Kidney (tissue), 14 donors: ENCODE results near the gene KIAA0930. TPM values are rescaled to one million over a fixed set of nuclear protein-coding genes. Genes with fewer than 3 reads are reported as not detected.

Source experiments
- DNase-seq, 5 donors: peaks; one replicate each; pipeline ENCODE4 v3.0.0-alpha.2; 2013 to 2020
- FAIRE-seq: peaks from 2 replicates; lab custom pipeline; 2012; peaks lifted over from hg19 to GRCh38; lab: Jason Lieb, UNC
- H3K27ac ChIP-seq, 2 donors: one replicate each; pipeline ENCODE4 v1.7.0; 2013; ENCODE audit warnings: low read depth in 2 of 2, low read length in 2 of 2, inconsistent platforms in 1 of 2
- H3K27me3 ChIP-seq: one replicate; pipeline ENCODE4 v1.7.1; 2013; ENCODE audit warnings: low read length, inconsistent platforms; ENCODE audit not compliant: control insufficient read depth, insufficient read depth
- H3K36me3 ChIP-seq, 3 donors: one replicate each; pipeline versions ENCODE4 v1.7.0 to v1.7.1; 2013; ENCODE audit warnings: low read length in 3 of 3, control low read depth in 1 of 3, inconsistent platforms in 1 of 3; ENCODE audit not compliant: insufficient read depth in 3 of 3, control insufficient read depth in 2 of 3
- H3K4me1 ChIP-seq, 3 donors: one replicate each; pipeline versions ENCODE4 v1.7.0 to v1.7.1; 2013; ENCODE audit warnings: low read length in 3 of 3, inconsistent platforms in 1 of 3, low read depth in 1 of 3; ENCODE audit not compliant: control insufficient read depth in 2 of 3, insufficient read depth in 2 of 3
- H3K4me3 ChIP-seq, 3 donors: one replicate each; pipeline versions ENCODE4 v1.7.0 to v1.8.1; 2013; ENCODE audit warnings: low read length in 3 of 3, control low read depth in 1 of 3, inconsistent platforms in 1 of 3
- H3K9ac ChIP-seq, 3 donors: one replicate each; pipeline versions ENCODE4 v1.7.0 to v1.7.1; 2013; ENCODE audit warnings: low read length in 3 of 3, control low read depth in 1 of 3, inconsistent platforms in 1 of 3
- H3K9me3 ChIP-seq, 3 donors: one replicate each; pipeline versions ENCODE4 v1.7.0 to v1.7.1; 2013; ENCODE audit warnings: low read length in 3 of 3, control low read depth in 1 of 3, inconsistent platforms in 1 of 3; ENCODE audit not compliant: control insufficient read depth in 2 of 3, insufficient read depth in 1 of 3
- intact Hi-C: fragments of 100-400 bp; cut with DNase I; formaldehyde crosslinking; loops from one replicate; pipeline ENCODE4 v1.11.1; 2022
- microRNA-seq: library from miRNA; unstranded; fragments of <30 nt; microRNA quantifications from one replicate; pipeline ENCODE4 v1.2.0, GENCODE V29; 2020
- polyA plus RNA-seq: library from polyadenylated mRNA; stranded (reverse); fragments of 350-450 nt; fragmentation: Illumina TruSeq; extraction: RNeasy Lipid Tissue Mini Kit (QIAGEN cat#74804); gene quantifications from one replicate; pipeline ENCODE4 v1.2.3, GENCODE V29; 2014; ENCODE audit warnings: low read depth, low replicate concordance; ENCODE audit not compliant: insufficient read depth
- total RNA-seq: library from RNA; stranded (reverse); fragmentation: NEBNext Ultra II Directional; extraction: Animal tissue kit (Norgen Biotek cat#: 25700); gene quantifications from one replicate; pipeline ENCODE4 v1.2.1, GENCODE V29; 2021
- TF ChIP-seq, protein P1 (sequence below): IDR thresholded peaks from 3 replicates; pipeline ENCODE4 v1.5.1; 2012; ENCODE audit warnings: mild to moderate bottlenecking, moderate library complexity, borderline replicate concordance; ENCODE audit not compliant: insufficient read depth; ENCODE audit errors: extremely low read depth
- donor health status: control.
- donor health status: control.
- donor health status: control.
- donor health status: control.
- donor health status: control.
- donor health status: DM: yes; HTN: yes; CAD: no.
- donor health status: Normal renal cell carcinoma (clear cell type).

Gene KIAA0930
- total and polyA plus RNA-seq, 2 donors from 2014 or later: 26.4 to 55.4 TPM

GRCh38 chr22:45144916-45145315, 95.8 kb downstream of the KIAA0930 start:
- intact Hi-C loops: no loop called here
- Histone ChIP-seq H3K9ac (no peak overlapping the region), H3K4me1 (no peaks in the 10 kb centered on the region), H3K9me3 (no peaks in the 10 kb centered on the region), H3K36me3 (no peaks in the 10 kb centered on the region), H3K27ac (no peak overlapping the region), H3K27me3 (no peaks in the 10 kb centered on the region), H3K4me3 (no peak overlapping the region)
- FAIRE-seq (no peak), DNase-seq (no peak)
- TF ChIP-seq, protein P1, sequence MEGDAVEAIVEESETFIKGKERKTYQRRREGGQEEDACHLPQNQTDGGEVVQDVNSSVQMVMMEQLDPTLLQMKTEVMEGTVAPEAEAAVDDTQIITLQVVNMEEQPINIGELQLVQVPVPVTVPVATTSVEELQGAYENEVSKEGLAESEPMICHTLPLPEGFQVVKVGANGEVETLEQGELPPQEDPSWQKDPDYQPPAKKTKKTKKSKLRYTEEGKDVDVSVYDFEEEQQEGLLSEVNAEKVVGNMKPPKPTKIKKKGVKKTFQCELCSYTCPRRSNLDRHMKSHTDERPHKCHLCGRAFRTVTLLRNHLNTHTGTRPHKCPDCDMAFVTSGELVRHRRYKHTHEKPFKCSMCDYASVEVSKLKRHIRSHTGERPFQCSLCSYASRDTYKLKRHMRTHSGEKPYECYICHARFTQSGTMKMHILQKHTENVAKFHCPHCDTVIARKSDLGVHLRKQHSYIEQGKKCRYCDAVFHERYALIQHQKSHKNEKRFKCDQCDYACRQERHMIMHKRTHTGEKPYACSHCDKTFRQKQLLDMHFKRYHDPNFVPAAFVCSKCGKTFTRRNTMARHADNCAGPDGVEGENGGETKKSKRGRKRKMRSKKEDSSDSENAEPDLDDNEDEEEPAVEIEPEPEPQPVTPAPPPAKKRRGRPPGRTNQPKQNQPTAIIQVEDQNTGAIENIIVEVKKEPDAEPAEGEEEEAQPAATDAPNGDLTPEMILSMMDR: no peak

GRCh38 chr22:45142376-45142775, 98.3 kb downstream of the KIAA0930 start:
- Histone ChIP-seq H3K9me3 (no peaks in the 10 kb centered on the region), H3K36me3 (no peaks in the 10 kb centered on the region), H3K9ac (no peak overlapping the region), H3K4me3 (no peak overlapping the region), H3K27me3 (no peaks in the 10 kb centered on the region), H3K27ac (no peak overlapping the region), H3K4me1 (no peaks in the 10 kb centered on the region)
- FAIRE-seq: no peak
- intact Hi-C loops: no loop called here
- TF ChIP-seq, protein P1: no peak
- DNase-seq: no peak

Small RNAs within 50 kb of the gene (microRNA-seq; reads per million reads assigned to microRNA genes)
- gene MIR1249: 11.8 reads per million, percentile 22 among the genes with 10 or more reads in this experiment

Other genes with a start within 250 kb of the KIAA0930 start
- gene PHF21B, start 230.9 kb downstream of the KIAA0930 start, total RNA-seq: 2.8 TPM
- 1.1 TPM for gene PHF21B, start 230.9 kb downstream of the KIAA0930 start, polyA plus RNA-seq
- gene NUP50, start 77.0 kb downstream of the KIAA0930 start, total RNA-seq: 64.2 TPM
- 11.3 TPM for gene NUP50, start 77.0 kb downstream of the KIAA0930 start, polyA plus RNA-seq
- not detected for gene UPK3A, start 44.1 kb upstream of the KIAA0930 start, total RNA-seq
- gene UPK3A, start 44.1 kb upstream of the KIAA0930 start, polyA plus RNA-seq: not detected
- gene FAM118A, start 69.0 kb upstream of the KIAA0930 start, total RNA-seq: 13.0 TPM
- 5.7 TPM for gene FAM118A, start 69.0 kb upstream of the KIAA0930 start, polyA plus RNA-seq
- not detected for gene SMC1B, start 172.7 kb upstream of the KIAA0930 start, total RNA-seq
- gene SMC1B, start 172.7 kb upstream of the KIAA0930 start, polyA plus RNA-seq: not detected
- gene RIBC2, start 172.8 kb upstream of the KIAA0930 start, total RNA-seq: 1.0 TPM
- gene RIBC2, start 172.8 kb upstream of the KIAA0930 start, polyA plus RNA-seq: not detected